Measurements from ENCODE around the gene EDRF1. TPM values are rescaled to one million over a fixed set of nuclear protein-coding genes. Genes with fewer than 3 reads are reported as not detected.

Gene EDRF1
- 23.3 TPM for polyA plus RNA-seq (2013, experiment 1 of 2)
- polyA plus RNA-seq (2013, experiment 2 of 2) = 23.2 TPM

DNA sequence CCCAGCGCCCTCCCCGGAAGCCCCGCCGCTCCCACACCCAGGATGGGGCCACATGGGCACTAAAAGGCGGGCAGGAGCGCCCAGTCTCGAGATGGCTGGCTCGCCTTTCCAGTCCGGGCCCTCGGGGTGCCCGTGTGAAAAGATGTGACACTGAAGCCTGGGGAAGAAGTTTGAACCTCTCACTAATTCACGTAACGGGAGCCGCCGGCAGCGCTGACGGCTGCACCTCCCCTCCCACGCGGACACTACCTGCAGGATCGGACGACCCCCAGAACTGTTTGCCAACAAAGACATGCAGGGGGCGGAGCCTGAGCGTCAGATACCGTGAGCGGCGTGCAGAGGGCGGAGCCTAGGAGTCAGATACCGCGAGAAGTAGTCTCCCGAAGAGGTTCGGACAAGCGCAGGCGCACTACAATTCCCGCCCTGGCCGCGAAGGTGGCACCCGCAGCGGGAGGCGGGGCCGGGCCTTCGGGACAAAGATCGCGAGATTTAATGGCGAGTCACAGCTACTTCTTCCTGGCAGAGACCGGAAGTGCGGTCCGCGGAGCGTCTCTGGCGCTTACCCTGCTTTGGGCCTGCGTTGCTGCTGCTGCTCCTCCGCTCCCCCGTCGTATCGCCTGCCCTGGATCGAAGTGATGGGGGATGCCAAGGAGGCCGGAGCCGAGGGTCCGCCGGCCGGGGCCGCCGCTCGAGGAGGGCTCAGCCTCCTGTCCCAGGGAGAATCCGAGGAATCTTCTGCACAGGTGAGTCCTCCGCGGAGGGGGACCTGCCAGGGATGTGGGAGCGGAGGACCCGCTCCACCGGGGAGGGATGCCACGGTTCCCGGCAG, at the start of gene EDRF1:
Gene EDRF1, plus strand, starts transcription at position 537 of the 829 bp plus-strand sequence. Its CDS starts 99 bp downstream, at position 636.
- Histone ChIP-seq H3K4me2 (ENCODE audit: low read length) (peak within 1 kb of the TSS; percentile 100), H3K4ac (ENCODE audit: low read depth, low read length) (no peak within 1 kb of the TSS), H4K5ac (ENCODE audit: low read length) (no peak within 1 kb of the TSS), H3K4me1 (ENCODE audit: control insufficient read depth, low read depth, low read length) (no peaks in the 10 kb centered on the region), H3K36me3 (ENCODE audit: control insufficient read depth, insufficient read depth, low read length) (peaks cover 4% of the 10 kb centered on the region), H2AK5ac (ENCODE audit: low read length) (no peak within 1 kb of the TSS), H3K56ac (ENCODE audit: low read length) (peak within 1 kb of the TSS; percentile 98), H3K79me2 (ENCODE audit: control insufficient read depth, insufficient read depth, low read length) (peaks cover 11% of the 10 kb centered on the region), H3K27me3 (ENCODE audit: insufficient read depth, low read length, poor library complexity) (no peaks in the 10 kb centered on the region), H3K27ac (ENCODE audit: low read depth, low read length) (no peak within 1 kb of the TSS), H3K4me3 (ENCODE audit: low read length) (peak within 1 kb of the TSS; percentile 99), H2BK15ac (replicated peaks; ENCODE audit: low read depth) (no peak within 1 kb of the TSS), H3K79me1 (ENCODE audit: low read length) (peaks cover 7% of the 10 kb centered on the region), H3K9ac (ENCODE audit: low read length) (peak within 1 kb of the TSS; percentile 91), H2BK5ac (ENCODE audit: low read length) (no peak within 1 kb of the TSS), H3K18ac (ENCODE audit: low read length) (peak within 1 kb of the TSS; percentile 10), H4K8ac (ENCODE audit: low read depth, low read length) (no peak within 1 kb of the TSS), H2BK120ac (ENCODE audit: low read depth, low read length) (no peak within 1 kb of the TSS), H3K23ac (ENCODE audit: low read length) (no peak within 1 kb of the TSS)
- no CpG with 5 or more reads among the region's 72 CpGs for WGBS (ENCODE audit: extremely low coverage, insufficient coverage, low lambda C conversion rate)
- peak; percentile 99 for DNase-seq

GRCh38 chr10:125672884-125673283, 46.6 kb upstream of the EDRF1 start:
- no peak overlapping the region for H3K4me3 ChIP-seq (ENCODE audit: low read length)
- no peak overlapping the region for H3K27ac ChIP-seq (ENCODE audit: low read depth, low read length)
- H3K9ac ChIP-seq (ENCODE audit: low read length) = no peak overlapping the region
- no peaks in the 10 kb centered on the region for H3K36me3 ChIP-seq (ENCODE audit: control insufficient read depth, insufficient read depth, low read length)
- no peak overlapping the region for H2BK15ac ChIP-seq (replicated peaks; ENCODE audit: low read depth)
- no peaks in the 10 kb centered on the region for H3K79me1 ChIP-seq (ENCODE audit: low read length)
- no CpG with 5 or more reads among the region's 1 CpG for WGBS (ENCODE audit: extremely low coverage, insufficient coverage, low lambda C conversion rate)
- H2BK5ac ChIP-seq (ENCODE audit: low read length) = no peak overlapping the region
- H3K4me1 ChIP-seq (ENCODE audit: control insufficient read depth, low read depth, low read length) = no peaks in the 10 kb centered on the region
- no peak overlapping the region for H4K5ac ChIP-seq (ENCODE audit: low read length)
- no peak overlapping the region for H3K23ac ChIP-seq (ENCODE audit: low read length)
- no peak for DNase-seq
- H2BK120ac ChIP-seq (ENCODE audit: low read depth, low read length) = no peak overlapping the region
- H3K18ac ChIP-seq (ENCODE audit: low read length) = no peak overlapping the region
- H3K56ac ChIP-seq (ENCODE audit: low read length) = no peak overlapping the region
- no peak overlapping the region for H3K4ac ChIP-seq (ENCODE audit: low read depth, low read length)
- H3K27me3 ChIP-seq (ENCODE audit: insufficient read depth, low read length, poor library complexity) = no peaks in the 10 kb centered on the region
- no peak overlapping the region for H2AK5ac ChIP-seq (ENCODE audit: low read length)
- no peaks in the 10 kb centered on the region for H3K79me2 ChIP-seq (ENCODE audit: control insufficient read depth, insufficient read depth, low read length)
- no peak overlapping the region for H4K8ac ChIP-seq (ENCODE audit: low read depth, low read length)
- no peak overlapping the region for H3K4me2 ChIP-seq (ENCODE audit: low read length)

- H2AK5ac ChIP-seq (ENCODE audit: low read length) = no peak overlapping the region
- no peak overlapping the region for H3K56ac ChIP-seq (ENCODE audit: low read length)
- H3K79me2 ChIP-seq (ENCODE audit: control insufficient read depth, insufficient read depth, low read length) = no peaks in the 10 kb centered on the region
- WGBS (ENCODE audit: extremely low coverage, insufficient coverage, low lambda C conversion rate) = no CpG with 5 or more reads among the region's 11 CpGs
- no peak overlapping the region for H2BK5ac ChIP-seq (ENCODE audit: low read length)
- H3K4me1 ChIP-seq (ENCODE audit: control insufficient read depth, low read depth, low read length) = no peaks in the 10 kb centered on the region
- no peak overlapping the region for H3K4me3 ChIP-seq (ENCODE audit: low read length)
- DNase-seq = no peak
- H3K4ac ChIP-seq (ENCODE audit: low read depth, low read length) = no peak overlapping the region
- H3K79me1 ChIP-seq (ENCODE audit: low read length) = no peaks in the 10 kb centered on the region
- H3K4me2 ChIP-seq (ENCODE audit: low read length) = no peak overlapping the region
- H2BK120ac ChIP-seq (ENCODE audit: low read depth, low read length) = no peak overlapping the region
- H3K27ac ChIP-seq (ENCODE audit: low read depth, low read length) = no peak overlapping the region
- no peak overlapping the region for H4K8ac ChIP-seq (ENCODE audit: low read depth, low read length)
- no peaks in the 10 kb centered on the region for H3K27me3 ChIP-seq (ENCODE audit: insufficient read depth, low read length, poor library complexity)
- H3K36me3 ChIP-seq (ENCODE audit: control insufficient read depth, insufficient read depth, low read length) = no peaks in the 10 kb centered on the region
- H3K9ac ChIP-seq (ENCODE audit: low read length) = no peak overlapping the region
- no peak overlapping the region for H3K18ac ChIP-seq (ENCODE audit: low read length)
- H2BK15ac ChIP-seq (replicated peaks; ENCODE audit: low read depth) = no peak overlapping the region
- H3K23ac ChIP-seq (ENCODE audit: low read length) = no peak overlapping the region
- H4K5ac ChIP-seq (ENCODE audit: low read length) = no peak overlapping the region
Observed at GRCh38 chr10:125679436-125679835, 40.1 kb upstream of the EDRF1 start.

GRCh38 chr10:125683063-125683462, 36.4 kb upstream of the EDRF1 start, which contains the start of gene TEX36:
Gene TEX36, minus strand, starts transcription at chr10:125683163. Its CDS starts 174 bp downstream, at chr10:125682989.
- no peaks in the 10 kb centered on the region for H3K79me1 ChIP-seq (ENCODE audit: low read length)
- H3K4ac ChIP-seq (ENCODE audit: low read depth, low read length) = no peak within 1 kb of the TSS
- H3K27me3 ChIP-seq (ENCODE audit: insufficient read depth, low read length, poor library complexity) = no peaks in the 10 kb centered on the region
- no peak within 1 kb of the TSS for H3K23ac ChIP-seq (ENCODE audit: low read length)
- no peak within 1 kb of the TSS for H3K27ac ChIP-seq (ENCODE audit: low read depth, low read length)
- H2BK15ac ChIP-seq (replicated peaks; ENCODE audit: low read depth) = no peak within 1 kb of the TSS
- no peak within 1 kb of the TSS for H4K5ac ChIP-seq (ENCODE audit: low read length)
- H3K56ac ChIP-seq (ENCODE audit: low read length) = no peak within 1 kb of the TSS
- no peaks in the 10 kb centered on the region for H3K4me1 ChIP-seq (ENCODE audit: control insufficient read depth, low read depth, low read length)
- no peak for DNase-seq
- no peak within 1 kb of the TSS for H4K8ac ChIP-seq (ENCODE audit: low read depth, low read length)
- no peak within 1 kb of the TSS for H3K4me3 ChIP-seq (ENCODE audit: low read length)
- no peak within 1 kb of the TSS for H3K4me2 ChIP-seq (ENCODE audit: low read length)
- H3K9ac ChIP-seq (ENCODE audit: low read length) = no peak within 1 kb of the TSS
- H3K79me2 ChIP-seq (ENCODE audit: control insufficient read depth, insufficient read depth, low read length) = no peaks in the 10 kb centered on the region
- H2AK5ac ChIP-seq (ENCODE audit: low read length) = no peak within 1 kb of the TSS
- no peaks in the 10 kb centered on the region for H3K36me3 ChIP-seq (ENCODE audit: control insufficient read depth, insufficient read depth, low read length)
- whole genome bisulfite sequencing (ENCODE audit: extremely low coverage, insufficient coverage, low lambda C conversion rate) = no CpG with 5 or more reads among the region's 3 CpGs
- no peak within 1 kb of the TSS for H3K18ac ChIP-seq (ENCODE audit: low read length)
- no peak within 1 kb of the TSS for H2BK120ac ChIP-seq (ENCODE audit: low read depth, low read length)
- H2BK5ac ChIP-seq (ENCODE audit: low read length) = no peak within 1 kb of the TSS

DNA sequence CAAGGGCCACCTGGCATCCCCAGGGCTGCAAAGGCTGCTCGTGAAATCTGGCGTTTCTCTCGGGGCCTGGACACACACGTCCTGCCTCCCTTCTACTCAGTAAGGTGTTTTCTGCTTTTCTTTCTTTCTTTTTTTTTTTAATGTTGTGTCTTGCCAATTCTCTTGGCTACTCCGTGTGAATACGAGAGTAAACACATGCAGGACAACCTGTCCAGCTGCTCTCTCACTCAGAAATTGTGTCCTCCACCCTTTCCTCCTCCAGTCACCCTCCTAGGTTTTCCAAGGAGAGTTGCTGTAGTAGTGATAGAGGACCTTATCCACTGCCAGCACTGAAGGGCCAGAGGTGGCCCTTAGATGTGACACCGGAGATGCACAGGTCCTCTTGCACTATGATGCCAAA, 35.7 kb upstream of the EDRF1 start:
- Histone ChIP-seq H3K4ac (ENCODE audit: low read depth, low read length) (no peak overlapping the region), H4K8ac (ENCODE audit: low read depth, low read length) (no peak overlapping the region), H3K36me3 (ENCODE audit: control insufficient read depth, insufficient read depth, low read length) (no peaks in the 10 kb centered on the region), H2AK5ac (ENCODE audit: low read length) (no peak overlapping the region), H3K18ac (ENCODE audit: low read length) (no peak overlapping the region), H3K23ac (ENCODE audit: low read length) (no peak overlapping the region), H3K27ac (ENCODE audit: low read depth, low read length) (no peak overlapping the region), H3K9ac (ENCODE audit: low read length) (no peak overlapping the region), H3K56ac (ENCODE audit: low read length) (no peak overlapping the region), H3K79me2 (ENCODE audit: control insufficient read depth, insufficient read depth, low read length) (no peaks in the 10 kb centered on the region), H2BK120ac (ENCODE audit: low read depth, low read length) (no peak overlapping the region), H3K79me1 (ENCODE audit: low read length) (no peaks in the 10 kb centered on the region), H3K4me3 (ENCODE audit: low read length) (no peak overlapping the region), H3K4me2 (ENCODE audit: low read length) (no peak overlapping the region), H2BK15ac (replicated peaks; ENCODE audit: low read depth) (no peak overlapping the region), H3K4me1 (ENCODE audit: control insufficient read depth, low read depth, low read length) (no peaks in the 10 kb centered on the region), H4K5ac (ENCODE audit: low read length) (no peak overlapping the region), H2BK5ac (ENCODE audit: low read length) (no peak overlapping the region), H3K27me3 (ENCODE audit: insufficient read depth, low read length, poor library complexity) (no peaks in the 10 kb centered on the region)
- no peak for DNase-seq
- WGBS (ENCODE audit: extremely low coverage, insufficient coverage, low lambda C conversion rate) = no CpG with 5 or more reads among the region's 7 CpGs

Measured in mesendoderm (in vitro differentiated cells).